CD4-positive, alpha-beta T cell treated with Interferon alpha-2 for 1 hour (primary cell): ENCODE data around the gene PEX14.
A peak's percentile ranks its signal among the peaks of the same experiment; 100 is the strongest.
"Not testable (repeated sequence)": the region's sequence is repeated elsewhere in the genome, so short reads cannot be mapped to it uniquely, and the experiment has no call there.

Source experiments
- DNase-seq, 2 donors: peaks; one replicate each; pipeline ENCODE4 v3.0.0-alpha.2; 2020 to 2022

PEX14 gene

GRCh38 chr1:10474613-10475507, at the start of gene PEX14:
Gene PEX14, plus strand, starts transcription at chr1:10474950. Its CDS starts 17 bp downstream, at chr1:10474967.
- peak; percentile 81 to 90 for DNase-seq

- DNase-seq, result not testable (repeated sequence)
These were observed 48.8 kb upstream of the PEX14 start for GRCh38 chr1:10425826-10426534.

GRCh38 chr1:10426535-10426848, 48.3 kb upstream of the PEX14 start:
- DNase-seq, result not testable (repeated sequence)

- DNase-seq, result no peak
These were observed 45.8 kb upstream of the PEX14 start for GRCh38 chr1:10428984-10429383.

- peak; percentile 5 to 47 for DNase-seq
These were observed 44.9 kb upstream of the PEX14 start for GRCh38 chr1:10429868-10430215.

- peak; percentile 80 to 92 for DNase-seq
These were observed 44.3 kb upstream of the PEX14 start, which contains the start of gene CENPS for GRCh38 chr1:10430216-10431069. Gene CENPS, plus strand, starts transcription at chr1:10430433. Its CDS starts 85 bp downstream, at chr1:10430518.

GRCh38 chr1:10431070-10431730, 43.5 kb upstream of the PEX14 start:
- DNase-seq, result no peak

- DNase-seq, result no peak
These were observed 41.6 kb upstream of the PEX14 start for GRCh38 chr1:10432910-10433700.

- DNase-seq, result no peak
These were observed 41.0 kb upstream of the PEX14 start for GRCh38 chr1:10433790-10434189.

GRCh38 chr1:10434590-10434989, 40.2 kb upstream of the PEX14 start:
- no peak for DNase-seq

GRCh38 chr1:10437052-10437451, 37.7 kb upstream of the PEX14 start:
- no peak for DNase-seq

- no peak for DNase-seq
These were observed 36.0 kb upstream of the PEX14 start for GRCh38 chr1:10438677-10439163.

GRCh38 chr1:10440305-10440704, 34.4 kb upstream of the PEX14 start:
- no peak for DNase-seq

GRCh38 chr1:10440794-10441193, 34.0 kb upstream of the PEX14 start:
- DNase-seq, result no peak

GRCh38 chr1:10444248-10444647, 30.5 kb upstream of the PEX14 start:
- no peak for DNase-seq

GRCh38 chr1:10444795-10445397, 29.9 kb upstream of the PEX14 start:
- no peak for DNase-seq

- DNase-seq, result no peak
These were observed 27.8 kb upstream of the PEX14 start for GRCh38 chr1:10446790-10447422.

GRCh38 chr1:10449751-10450150, 25.0 kb upstream of the PEX14 start, which contains the start of gene CORT:
Gene CORT, plus strand, starts transcription at chr1:10450031. Its CDS starts 193 bp downstream, at chr1:10450224.
- DNase-seq, result no peak

GRCh38 chr1:10450156-10450814, 24.5 kb upstream of the PEX14 start:
- no peak for DNase-seq

GRCh38 chr1:10450836-10451235, 23.9 kb upstream of the PEX14 start:
- DNase-seq, result no peak
